ENCODE data around the gene WDR1.

The WDR1 gene

GRCh38 chr4:10051517-10052135 is 65.0 kb downstream of the WDR1 start:
- FAIRE-seq = no peak
- no peak for DNase-seq (ENCODE audit: insufficient read length, low spot score)

DNA sequence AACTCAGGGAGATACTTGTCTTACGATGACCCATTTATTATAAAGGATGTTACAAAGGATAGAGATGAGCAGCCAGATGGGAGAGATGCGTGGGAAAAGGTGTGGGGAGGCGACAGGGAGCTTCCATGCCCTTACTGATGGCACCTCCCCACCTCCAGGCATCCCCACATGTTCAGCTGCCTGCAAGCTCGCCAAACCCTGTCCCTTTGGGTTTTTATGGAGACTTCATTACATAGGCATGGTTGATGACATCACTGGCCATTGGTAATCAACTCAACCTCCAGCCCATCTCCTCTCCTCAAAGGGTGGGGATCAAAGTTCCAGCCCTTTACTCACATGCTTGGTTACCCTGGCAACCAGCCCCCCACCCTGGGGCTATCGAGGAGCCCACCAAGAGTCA is 65.9 kb downstream of the WDR1 start:
- FAIRE-seq = no peak
- DNase-seq (ENCODE audit: insufficient read length, low spot score) = no peak

- FAIRE-seq (no peak), DNase-seq (ENCODE audit: insufficient read length, low spot score) (no peak)
Measured at GRCh38 chr4:10050261-10050661, 66.3 kb downstream of the WDR1 start.

GRCh38 chr4:10048941-10049697 is 67.5 kb downstream of the WDR1 start:
- DNase-seq (ENCODE audit: insufficient read length, low spot score) = no peak
- FAIRE-seq = no peak

DNA sequence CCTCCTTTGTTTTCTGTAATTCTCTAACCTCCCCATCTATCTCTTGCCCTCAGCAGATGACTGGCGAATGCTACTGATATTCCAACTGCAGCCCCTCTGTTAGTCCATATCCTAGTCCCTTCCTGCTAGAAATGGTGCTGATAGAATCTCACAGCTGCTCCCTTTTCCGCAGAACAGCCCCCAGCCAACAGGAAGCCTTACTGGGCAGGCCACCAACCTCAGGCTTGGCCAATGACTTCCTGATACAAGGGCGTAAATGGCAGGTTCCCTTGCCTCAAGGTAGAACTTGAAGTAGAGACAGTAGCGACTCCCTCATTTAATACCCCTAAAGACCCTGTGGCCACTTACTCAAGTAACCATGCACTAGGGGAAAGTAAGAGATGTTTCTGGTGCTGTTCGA is 68.6 kb downstream of the WDR1 start:
- FAIRE-seq (no peak), DNase-seq (ENCODE audit: insufficient read length, low spot score) (no peak)

- FAIRE-seq (no peak), DNase-seq (ENCODE audit: insufficient read length, low spot score) (no peak)
Measured at GRCh38 chr4:10046471-10046870, 70.1 kb downstream of the WDR1 start.

- DNase-seq (ENCODE audit: insufficient read length, low spot score) (peak; percentile 40), FAIRE-seq (no peak)
Measured at GRCh38 chr4:10045481-10045880, 71.1 kb downstream of the WDR1 start.

- DNase-seq (ENCODE audit: insufficient read length, low spot score) (no peak), FAIRE-seq (no peak)
Measured at GRCh38 chr4:10041036-10041435, 75.6 kb downstream of the WDR1 start.

DNA sequence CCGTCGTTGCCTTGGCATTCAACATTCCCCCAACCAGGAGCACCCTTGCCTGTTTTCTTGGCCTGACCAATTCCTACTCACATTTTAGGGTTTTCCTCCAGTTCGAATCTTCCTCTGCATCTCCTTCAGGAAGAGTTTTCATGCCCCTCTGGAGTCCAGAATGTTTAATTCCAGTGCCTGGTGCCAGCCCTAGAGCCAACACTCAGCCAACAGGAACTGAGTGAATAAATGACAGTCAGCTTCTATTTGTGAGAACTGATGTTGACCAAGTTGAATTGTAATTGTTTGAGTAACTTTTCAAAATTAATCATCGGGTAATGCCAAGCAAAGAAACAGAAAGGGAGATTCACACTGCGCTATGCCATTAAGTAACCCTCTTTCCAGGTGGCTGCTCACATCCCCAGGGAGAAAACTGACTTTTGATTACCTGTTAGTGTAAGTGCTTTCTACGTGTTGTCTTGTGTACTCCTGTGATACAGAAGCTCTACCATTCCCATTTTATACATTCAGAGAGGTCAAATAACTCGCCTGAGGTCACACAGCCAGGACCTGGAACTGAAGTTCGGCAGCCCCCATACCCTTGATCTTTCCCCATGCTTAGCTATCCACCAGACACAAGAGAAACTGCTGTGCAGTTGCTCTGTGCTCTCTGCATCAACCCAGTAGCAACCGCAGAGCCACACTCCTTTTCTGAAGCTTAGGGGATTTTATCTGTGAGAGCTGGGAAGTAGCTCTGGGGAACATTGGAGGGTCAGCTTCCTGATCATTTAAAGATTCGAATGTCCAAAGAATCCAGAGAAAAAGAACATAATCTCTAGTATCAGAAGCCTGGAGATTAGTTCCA is 76.3 kb downstream of the WDR1 start:
- no peak for FAIRE-seq
- DNase-seq (ENCODE audit: insufficient read length, low spot score) = no peak

- DNase-seq (ENCODE audit: insufficient read length, low spot score) (no peak), FAIRE-seq (no peak)
Measured at GRCh38 chr4:10036807-10037342, 79.7 kb downstream of the WDR1 start.

GRCh38 chr4:10035130-10035529 is 81.5 kb downstream of the WDR1 start:
- FAIRE-seq (no peak), DNase-seq (ENCODE audit: insufficient read length, low spot score) (no peak)

DNA sequence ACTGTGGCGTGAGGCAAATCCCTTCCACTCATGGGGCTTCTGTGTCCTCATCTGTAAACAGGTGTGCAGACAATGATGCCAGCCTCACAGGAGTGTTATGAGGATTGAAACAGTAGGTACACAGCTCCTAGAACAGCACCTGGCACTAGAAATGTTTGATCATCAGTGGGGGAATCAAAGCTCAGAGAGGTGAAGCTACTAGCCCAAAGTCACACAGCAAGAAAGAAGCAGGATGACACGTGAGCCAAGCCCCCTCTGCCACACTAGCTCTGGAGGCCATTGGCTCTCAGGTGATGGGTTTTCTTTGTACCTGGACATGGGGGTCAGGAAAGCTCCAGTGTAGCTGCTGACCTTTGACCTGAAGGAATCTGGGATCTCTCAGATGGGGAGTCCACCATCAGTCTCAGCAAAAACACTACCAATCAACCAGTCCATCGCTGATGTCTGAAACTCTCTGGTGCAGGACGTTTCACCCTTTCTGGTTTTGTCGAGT is 81.9 kb downstream of the WDR1 start:
- DNase-seq (ENCODE audit: insufficient read length, low spot score) = no peak
- no peak for FAIRE-seq

DNA sequence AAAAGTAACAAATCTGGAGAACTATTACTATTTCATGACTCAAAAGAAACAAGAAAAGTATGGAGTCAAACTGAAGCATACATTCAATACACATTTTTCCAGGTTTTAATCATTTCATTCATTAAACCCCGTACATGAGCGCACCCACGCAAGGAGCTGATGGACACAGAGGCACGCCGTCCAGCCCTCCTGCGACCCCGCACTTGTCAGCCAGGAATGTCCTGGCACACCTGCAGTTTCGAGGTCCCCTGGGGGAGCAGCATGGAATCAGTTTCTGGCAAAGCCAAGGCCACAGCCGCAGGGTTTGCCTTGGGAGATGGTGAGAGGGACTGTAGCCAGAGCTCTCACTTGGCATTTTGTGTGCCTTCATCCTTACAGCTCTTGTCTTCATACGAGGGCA is 82.5 kb downstream of the WDR1 start:
- no peak for DNase-seq (ENCODE audit: insufficient read length, low spot score)
- FAIRE-seq = no peak

DNA sequence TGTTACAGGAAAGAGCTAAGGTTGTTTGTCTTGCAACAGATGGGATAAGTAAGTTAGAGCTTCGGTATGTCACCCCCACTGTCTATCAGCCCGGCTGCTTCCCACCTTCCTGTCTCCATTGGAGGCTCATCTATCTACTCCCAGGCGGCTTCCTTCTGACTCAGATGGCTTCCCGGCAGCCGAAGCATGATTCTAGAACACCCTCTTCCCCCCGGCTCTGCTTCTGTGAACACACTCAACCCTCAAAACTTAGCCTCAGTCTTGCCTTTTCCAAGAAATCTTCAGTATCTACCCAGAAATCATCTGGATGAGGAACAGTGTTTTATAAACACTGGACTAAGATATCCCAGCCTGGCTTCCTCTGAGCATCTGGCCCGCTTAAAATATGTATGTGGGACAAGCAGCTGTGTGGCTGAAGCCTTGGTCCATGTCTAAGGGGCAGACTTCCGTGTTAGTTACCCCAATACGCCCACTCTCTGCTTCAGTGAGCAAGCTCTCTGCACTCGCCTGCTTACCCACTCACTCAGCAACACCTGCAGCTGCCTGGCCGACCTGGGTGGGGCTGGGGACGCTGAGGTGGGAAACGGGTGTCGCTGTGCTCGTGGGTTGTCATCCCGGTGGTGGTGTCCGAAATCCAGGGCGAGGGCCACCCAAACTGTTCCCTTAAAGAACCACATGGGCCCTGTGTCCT is 83.3 kb downstream of the WDR1 start:
- DNase-seq (ENCODE audit: insufficient read length, low spot score) (peak; percentile 53), FAIRE-seq (no peak)

DNA sequence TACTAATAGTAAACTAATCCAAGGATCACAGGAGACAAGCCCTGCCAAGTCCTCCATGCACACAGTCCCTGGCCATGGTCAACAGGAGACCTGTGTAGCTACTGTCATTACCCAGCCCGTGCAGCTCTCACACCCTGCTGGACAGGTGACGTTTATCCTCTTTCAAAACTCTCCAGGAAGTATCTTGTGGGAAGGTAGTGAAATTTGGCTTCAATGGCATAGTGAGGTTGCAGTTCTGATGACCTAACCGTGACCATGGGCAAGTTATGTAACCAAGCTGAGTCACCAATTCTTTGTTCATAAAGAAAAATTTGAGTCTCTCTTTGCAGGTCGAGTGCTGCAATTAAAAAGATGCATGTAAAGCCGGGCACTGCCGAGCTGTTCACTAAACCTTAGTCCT is 84.0 kb downstream of the WDR1 start:
- DNase-seq (ENCODE audit: insufficient read length, low spot score) = no peak
- FAIRE-seq = no peak

DNA sequence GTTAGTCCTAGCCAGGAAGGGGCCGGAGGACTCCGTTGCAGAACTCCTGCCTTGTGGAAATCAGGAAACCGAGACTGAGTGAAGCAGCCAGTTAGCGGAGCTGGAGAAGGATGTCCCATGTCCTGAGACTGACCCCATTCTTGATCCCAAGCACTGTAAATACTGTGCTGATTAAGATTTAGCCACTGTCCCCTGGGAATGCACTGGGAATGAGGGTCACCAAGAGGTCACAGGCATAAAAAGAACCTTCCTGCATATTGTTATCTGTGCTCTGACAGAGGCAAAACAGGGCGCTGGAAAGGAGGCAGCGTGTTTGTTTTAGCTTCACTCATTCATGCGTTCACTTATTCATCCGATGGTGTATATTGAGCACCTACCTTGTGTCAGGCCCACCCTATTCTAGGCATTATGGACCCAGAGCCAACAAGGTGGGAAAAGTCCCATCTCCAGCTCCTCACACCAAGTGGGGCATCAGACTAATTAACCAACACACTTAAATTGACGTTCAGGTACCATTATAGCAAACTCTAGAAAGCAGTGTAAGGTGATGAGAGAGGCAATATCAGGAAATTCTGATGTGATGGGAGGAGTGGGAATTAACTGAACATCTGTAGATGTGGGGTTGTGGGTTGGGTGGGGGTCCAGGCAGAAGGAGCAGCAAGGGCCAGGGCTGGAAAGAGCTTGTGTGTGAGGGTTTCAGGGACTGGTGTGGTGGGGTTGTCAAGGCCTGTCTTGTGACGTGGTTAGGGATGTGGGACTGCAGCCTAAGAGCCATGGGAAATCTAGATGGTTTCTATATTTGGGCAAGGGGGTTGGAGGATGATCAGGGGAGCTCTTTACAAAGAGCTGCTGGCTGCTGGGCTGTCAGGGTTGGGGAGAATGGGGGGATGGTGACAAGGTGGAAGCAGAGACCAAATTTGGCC is 84.7 kb downstream of the WDR1 start:
- FAIRE-seq (no peak), DNase-seq (ENCODE audit: insufficient read length, low spot score) (no peak)

- no peak for DNase-seq (ENCODE audit: insufficient read length, low spot score)
- no peak for FAIRE-seq
Measured at GRCh38 chr4:10030972-10031667, 85.5 kb downstream of the WDR1 start.

DNA sequence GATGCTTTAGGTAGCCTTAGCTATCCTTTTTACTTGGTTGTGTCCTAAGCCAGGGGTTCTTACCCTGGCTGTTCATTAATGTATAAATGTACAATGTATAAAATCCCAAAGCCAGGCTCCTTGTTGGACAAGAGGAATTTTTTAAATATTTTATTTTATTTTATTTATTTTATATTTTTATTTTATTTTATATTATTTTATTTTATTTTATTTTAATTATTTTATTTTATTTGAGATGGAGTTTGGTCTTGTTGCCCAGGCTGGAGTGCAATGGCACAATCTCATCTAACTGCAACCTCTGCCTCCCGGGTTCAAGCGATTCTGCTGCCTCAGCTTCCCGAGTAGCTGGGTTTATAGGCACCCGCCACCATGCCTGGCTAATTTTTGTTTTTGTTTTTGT is 87.2 kb downstream of the WDR1 start:
- DNase-seq (ENCODE audit: insufficient read length, low spot score) (no peak), FAIRE-seq (no peak)

GRCh38 chr4:10028910-10029309 is 87.7 kb downstream of the WDR1 start:
- no peak for FAIRE-seq
- no peak for DNase-seq (ENCODE audit: insufficient read length, low spot score)
